Measurements from ENCODE around the gene CLDN14.

Gene CLDN14

DNA sequence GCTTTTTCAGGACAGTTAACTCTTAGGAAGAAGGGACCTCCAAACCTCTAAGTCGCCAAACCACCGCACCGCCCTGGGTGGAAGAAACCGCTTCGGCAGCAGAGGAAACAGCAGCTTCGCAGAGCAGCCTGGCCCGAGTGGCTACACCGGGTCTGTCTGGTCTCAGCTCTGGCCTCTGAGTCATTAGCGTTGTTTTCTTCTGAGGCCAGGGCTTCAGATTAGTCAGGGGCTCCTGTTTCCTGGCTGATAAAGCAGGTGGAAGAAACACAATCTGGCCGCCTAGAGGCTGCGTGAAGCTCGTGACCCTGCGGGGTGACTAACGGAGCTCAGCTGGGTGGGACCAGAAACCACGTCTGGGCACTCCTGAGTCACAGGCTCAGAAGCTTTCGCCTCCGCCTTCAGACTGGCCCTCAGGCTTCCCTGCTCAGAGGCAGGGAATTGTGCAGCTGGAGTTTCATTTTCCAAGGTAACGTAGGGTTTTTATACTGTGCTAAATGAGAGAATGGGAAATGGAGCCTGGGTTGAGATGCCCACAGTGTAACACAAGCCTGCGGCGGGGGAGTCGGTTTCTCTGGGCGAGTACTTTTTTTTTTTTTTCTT, 49.9 kb downstream of the CLDN14 start:
- peak; percentile 58 for DNase-seq

DNA sequence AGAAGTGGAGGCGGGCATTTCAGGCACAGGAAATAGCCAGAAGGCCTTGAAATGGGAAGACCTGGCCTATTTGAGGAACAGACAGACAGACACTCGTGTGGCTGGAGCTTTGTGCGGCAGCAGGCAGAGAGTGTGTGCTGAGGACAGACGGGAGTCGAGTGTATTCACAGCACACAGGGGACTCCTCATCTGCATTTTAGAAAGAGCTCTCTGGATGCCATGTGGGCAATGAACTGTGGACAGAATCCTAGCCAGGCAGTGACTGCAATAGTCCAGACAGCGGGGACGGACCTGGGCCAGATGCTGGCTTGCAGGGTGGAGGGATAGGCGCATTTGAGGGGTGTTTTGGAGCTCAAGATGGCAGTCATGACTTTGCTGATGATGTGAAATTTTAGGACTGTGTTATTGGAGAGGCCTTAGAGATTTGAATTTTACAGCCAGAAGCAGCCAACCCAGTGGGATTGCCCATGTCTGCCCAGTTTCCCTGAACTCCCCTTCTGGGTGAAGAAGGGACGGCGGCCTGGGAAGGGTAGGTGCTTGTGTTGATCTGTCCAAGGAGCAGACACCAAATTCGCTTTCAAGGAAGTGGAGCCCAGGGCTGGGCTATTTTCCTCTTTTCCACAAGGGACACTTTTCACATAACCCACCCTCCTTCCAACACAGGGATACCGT, 51.0 kb downstream of the CLDN14 start:
- no peak for DNase-seq

DNA sequence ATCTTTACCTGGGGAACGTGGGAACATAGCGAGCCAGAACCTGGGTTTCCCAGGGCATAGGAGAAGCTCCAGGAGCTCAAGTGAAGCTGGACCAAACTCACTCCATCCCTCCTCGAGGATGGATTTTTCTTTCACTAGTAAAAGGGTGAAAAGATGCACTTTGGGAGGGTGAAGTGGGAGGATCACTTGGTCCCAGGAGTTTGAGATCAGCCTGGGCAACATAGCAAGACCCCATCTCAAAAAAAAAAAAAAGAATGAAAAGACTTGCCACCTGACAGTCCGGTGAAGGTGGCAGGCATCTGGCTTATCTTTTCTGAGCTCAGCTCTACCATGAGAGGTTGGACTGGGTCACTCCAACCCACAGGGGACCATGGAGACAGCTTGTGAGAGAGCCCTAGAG, 52.4 kb downstream of the CLDN14 start:
- no peak for DNase-seq

DNA sequence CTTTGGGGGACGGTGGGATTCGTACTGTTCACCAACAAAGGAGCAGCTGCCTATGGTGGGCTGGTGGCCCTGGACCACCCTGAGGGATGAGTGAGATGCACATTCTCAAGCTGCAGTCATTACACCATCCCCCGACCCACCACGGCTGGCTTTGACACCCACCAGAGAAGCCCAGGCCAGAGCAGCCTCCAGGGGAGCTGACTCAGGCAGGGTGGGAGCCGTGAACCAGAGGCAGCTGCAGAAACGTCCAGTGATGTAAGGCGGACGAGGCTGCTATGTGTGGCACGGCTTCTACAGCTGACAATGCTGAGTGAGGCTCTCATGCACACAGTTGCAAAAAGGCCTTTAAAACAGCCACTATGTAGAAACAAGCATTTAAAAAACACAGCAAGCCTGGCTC, 54.6 kb downstream of the CLDN14 start:
- no peak for DNase-seq

DNA sequence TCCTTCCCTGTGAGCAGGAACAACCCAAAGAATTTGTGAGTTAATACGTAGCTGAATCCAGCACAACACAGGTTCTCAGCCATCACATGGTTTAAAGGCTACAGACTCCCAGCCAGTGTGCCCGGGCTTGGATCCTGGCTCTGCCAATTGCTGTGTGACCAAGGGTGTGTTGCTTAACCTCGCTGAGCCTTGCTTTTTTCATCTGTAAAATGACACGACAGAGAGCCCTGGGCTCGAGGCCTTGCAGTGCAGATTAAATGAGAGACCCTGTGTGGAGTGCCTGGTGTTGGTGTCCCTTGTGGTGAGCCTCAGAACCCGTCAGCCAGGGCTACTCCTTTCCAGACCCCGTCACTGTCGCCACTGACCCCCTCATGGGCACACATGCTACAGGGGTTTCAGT, 55.3 kb downstream of the CLDN14 start:
- no peak for DNase-seq

DNA sequence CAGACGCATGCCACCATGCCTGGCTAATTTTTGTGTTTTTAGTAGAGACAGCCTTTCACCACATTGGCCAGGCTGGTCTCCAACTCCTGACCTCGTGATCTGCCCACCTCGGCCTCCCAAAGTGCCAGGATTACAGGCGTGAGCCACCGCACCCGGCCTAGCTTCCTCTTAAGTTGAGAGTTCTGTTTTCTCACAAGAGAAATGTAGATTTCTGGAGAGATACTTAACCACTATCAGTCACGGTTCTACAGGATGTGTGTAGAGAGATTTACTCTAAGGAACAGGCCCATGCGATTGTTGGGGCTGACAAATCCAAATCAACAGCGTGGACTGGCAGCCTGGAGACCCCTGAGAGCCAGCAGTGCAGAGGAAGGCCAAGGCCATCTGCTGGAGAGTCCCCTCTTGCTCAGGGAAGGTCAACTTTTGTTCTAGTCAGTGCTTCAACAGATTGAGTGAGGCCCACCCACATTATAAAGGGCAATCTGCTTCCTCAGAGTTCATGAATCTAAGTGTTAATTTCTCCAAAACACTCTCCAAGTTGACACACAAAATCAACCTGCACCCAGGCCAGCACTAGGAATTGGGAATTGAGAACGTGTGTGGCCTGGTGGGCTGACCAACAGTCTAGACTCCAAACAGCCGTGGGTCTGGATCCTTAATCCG, 56.0 kb downstream of the CLDN14 start:
- DNase-seq, result no peak

DNA sequence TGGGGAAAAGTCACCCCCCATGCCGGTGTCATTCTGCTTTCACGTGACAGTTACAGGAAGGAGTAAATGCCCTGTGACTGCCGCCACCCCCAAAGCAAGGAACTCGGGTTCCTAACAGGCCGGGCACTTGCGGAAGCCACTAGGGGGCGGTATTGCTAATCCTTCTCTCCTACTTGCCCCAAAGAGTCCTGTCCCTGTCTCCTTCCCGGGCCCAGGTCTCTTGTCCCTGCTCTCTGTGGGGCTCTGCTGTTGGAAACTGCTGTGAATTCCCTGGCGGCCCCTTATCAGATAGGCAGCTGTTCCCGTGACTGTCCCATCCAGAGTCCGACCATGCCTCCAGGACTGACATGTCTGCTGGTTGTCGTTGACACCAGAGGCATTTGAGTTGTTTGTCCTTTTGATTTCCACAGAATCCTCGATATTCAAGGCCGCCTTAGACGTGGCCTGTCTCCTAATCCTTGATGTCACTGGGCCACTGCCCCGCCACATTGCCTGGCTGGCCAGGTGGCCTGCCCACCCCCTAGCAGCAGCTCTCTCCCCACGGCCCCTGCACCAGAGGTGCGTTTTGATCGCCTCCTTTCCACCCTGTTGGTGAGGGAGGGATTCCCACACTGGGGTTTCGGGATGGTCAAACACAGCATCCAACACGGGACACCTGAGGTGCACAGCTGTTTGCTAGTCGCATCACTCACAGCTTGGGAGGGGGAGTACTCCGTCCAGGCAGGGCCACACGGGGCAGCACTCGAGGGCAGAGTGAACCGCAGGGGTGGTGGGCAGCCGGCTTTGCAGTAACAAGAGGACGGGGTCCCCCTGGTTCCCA, 57.4 kb downstream of the CLDN14 start:
- no peak for DNase-seq

DNA sequence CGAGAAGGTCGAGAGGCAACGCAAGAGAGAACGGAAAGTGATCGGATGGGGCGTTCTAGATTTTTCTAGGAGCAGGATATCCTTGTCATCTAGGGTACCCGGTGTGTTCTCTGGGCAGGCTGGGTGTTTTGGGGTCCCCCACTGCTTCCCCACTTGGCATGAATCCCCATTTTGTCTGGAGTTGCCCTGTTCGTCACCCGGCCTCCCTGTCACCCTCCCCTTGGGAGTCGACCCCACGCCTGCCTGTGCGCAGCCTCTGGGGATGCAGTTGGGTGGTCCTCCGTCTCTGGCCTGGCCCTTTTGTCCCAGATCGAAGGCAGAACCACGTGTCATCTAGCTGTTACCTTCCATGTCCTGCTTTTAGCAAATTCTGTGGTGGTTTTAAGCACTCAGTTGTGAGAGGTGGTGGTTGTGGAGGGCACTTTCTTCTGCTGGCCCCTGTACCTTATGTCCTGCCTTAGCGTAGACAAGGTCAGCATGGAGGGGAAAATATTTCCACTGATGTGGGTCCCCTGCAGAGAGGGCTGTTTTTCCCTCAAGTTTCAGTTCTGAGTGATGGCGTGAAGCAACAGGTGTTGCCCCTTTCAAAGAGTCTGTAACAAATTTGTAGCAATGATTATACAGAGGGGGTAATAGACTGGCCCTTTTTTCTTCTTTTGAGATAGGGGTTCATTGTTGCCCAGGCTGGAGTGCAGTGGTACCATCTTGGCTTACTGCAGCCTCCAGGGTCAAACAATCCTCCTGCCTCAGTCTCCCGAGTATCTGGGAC, 59.2 kb downstream of the CLDN14 start:
- DNase-seq, result no peak

DNA sequence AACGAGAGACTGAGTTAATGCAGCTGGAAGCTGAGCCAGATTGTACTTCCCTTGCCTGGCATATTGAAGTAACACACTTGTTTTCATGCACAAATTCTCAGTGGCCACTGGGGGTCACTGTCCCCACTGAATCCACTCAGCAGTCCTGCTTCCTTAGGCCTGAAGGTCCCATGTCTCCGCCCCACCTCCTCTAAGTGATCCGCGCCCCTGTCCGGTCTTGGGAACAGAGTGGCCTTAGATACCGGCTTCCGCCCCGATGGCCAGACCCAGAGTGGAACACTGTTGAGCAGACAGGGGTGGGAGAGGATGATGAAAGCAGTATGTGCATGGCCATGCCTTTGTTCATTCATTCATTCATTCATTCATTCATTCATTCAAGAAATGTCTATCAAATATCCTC, 59.9 kb downstream of the CLDN14 start:
- peak; percentile 89 for DNase-seq

DNA sequence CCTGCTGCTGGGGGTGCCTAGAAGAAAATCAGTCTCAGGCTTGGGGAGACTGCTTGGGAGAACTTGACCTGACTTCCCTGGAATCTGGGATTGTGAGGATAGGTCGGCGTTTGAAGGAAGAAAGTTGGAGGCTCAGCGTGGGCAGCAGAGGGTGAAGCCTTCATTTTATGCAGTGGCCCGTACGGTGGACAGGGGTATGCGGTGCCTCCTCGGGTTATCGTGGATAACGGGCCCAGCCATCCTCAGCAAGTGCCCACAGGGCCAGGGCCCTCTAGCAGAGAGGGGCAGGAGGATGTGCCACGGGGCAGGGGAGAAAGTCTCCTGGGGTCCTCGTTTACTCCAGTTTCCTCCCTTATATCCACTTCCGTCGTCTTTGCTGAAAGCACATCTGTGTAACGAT, 60.7 kb downstream of the CLDN14 start:
- no peak for DNase-seq

DNA sequence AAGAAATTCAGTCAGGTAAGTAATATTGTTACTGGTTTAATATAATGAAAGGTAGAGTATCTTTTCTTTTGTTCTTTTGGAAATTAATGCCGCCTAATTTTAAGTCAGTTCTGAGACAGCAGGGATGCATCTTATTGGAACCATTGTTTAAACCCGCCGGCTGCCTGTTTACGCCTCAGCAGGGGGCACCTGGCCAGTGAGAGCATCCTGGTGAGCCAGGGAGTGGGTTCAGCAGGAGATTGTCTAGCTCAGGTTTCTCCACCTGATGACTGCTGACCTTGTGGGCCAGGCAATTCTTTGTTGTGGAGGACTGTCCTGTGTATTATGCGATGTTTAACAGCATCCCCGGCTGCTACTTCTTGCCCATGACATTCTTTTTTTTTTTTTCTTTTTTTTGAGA, 64.5 kb downstream of the CLDN14 start:
- no peak for DNase-seq

DNA sequence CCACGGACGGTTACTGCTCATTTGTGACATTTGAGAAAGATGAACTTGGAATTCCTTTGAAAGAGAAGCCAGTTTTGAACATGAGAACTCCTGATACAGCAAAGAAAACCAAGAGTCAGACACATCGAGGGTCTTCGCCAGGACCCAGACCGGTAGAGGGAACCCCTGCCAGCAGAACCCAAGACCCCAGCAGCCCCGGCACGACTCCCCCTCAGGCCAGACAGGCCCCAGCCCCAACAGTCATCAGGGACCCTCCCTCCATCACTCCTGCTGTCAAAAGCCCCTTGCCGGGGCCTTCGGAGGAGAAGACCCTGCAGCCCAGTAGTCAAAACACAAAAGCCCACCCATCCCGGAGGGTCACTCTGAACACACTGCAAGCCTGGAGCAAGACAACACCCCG, 67.0 kb downstream of the CLDN14 start:
- DNase-seq, result no peak

DNA sequence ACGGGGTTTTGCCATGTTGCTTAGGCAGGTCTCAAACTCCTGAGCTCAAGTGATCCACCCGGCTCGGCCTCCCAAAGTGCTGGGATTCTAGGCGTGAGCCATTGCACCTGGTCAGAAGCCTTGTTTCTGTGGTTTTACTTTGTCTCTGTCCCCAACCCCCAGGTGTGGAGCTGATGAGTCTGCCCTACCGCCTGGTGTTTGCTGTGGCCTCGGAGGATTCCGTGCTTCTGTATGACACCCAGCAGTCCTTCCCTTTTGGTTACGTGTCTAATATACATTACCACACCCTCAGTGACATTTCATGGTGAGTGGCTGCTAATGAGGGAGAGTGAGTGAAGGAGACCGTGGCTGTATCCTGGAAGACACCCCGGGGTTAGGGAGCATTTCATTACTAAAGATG, 68.6 kb downstream of the CLDN14 start:
- no peak for DNase-seq

Data from eye (tissue), 1 donor.